GM23248 (cell line): ENCODE results near the gene TULP4.

Source experiments
- EZH2 ChIP-seq: fragments of 200-600 bp; sonication (generic); IDR thresholded peaks from 2 replicates; pipeline ENCODE4 v1.6.1; 2018; ENCODE audit warnings: antibody characterized with exemption, mild to moderate bottlenecking; ENCODE audit not compliant: insufficient read depth, poor library complexity, severe bottlenecking
- EZH2phosphoT487 ChIP-seq: fragments of 200-600 bp; sonication (generic); IDR thresholded peaks from 2 replicates; pipeline ENCODE4 v1.6.1; 2018; ENCODE audit warnings: antibody characterized with exemption, moderate library complexity, mild to moderate bottlenecking, low read depth; ENCODE audit not compliant: insufficient read depth

- TF ChIP-seq EZH2 (no peak), EZH2phosphoT487 (no peak)
These were observed 44.6 kb downstream of the TULP4 start for GRCh38 chr6:158356586-158357546.
